Endometrium (tissue), 2 donors: ENCODE measurements around the gene CFAP107.
"Not testable (repeated sequence)": the region's sequence is repeated elsewhere in the genome, so short reads cannot be mapped to it uniquely, and the experiment has no call there.

ENCODE experiments used
- FAIRE-seq: peaks from 2 replicates; lab custom pipeline; 2012; peaks lifted over from hg19 to GRCh38; lab: Jason Lieb, UNC
- donor health status: control.
- donor health status: control.

Gene CFAP107

GRCh38 chr1:12778907-12779306, 32.9 kb downstream of the CFAP107 start:
- FAIRE-seq: no peak

GRCh38 chr1:12781488-12781887, 35.5 kb downstream of the CFAP107 start:
- FAIRE-seq: peak; percentile 8

- not testable (repeated sequence) for FAIRE-seq
Measured at GRCh38 chr1:12783783-12784182, 37.8 kb downstream of the CFAP107 start.

DNA sequence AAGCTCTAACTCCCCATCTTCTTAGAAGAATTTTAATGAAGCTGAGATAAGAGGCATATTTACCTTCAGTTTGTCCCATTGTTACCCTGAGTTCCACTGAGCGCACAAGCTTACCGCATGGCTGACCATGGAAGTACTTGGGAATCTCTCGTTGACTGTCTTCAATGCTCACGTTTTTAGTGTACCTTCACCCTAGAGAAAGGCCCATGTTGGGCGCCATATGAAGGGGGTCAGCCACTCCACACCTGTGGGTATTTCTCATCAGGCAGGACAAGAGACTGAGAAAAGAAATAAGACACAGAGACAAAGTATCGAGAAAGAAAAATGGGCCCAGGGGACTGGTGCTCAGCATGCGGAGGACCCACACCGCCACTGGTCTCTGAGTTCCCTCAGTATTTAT, 38.7 kb downstream of the CFAP107 start:
- FAIRE-seq: not testable (repeated sequence)

- FAIRE-seq: not testable (repeated sequence)
Measured at GRCh38 chr1:12791097-12791496, 45.1 kb downstream of the CFAP107 start, which contains the start of gene PRAMEF1. Gene PRAMEF1 (plus strand): TSS chr1:12791397. CDS start chr1:12793228, 1,831 bp downstream.

- no peak for FAIRE-seq
Measured at GRCh38 chr1:12798911-12799310, 52.9 kb downstream of the CFAP107 start.

GRCh38 chr1:12799730-12800129, 53.7 kb downstream of the CFAP107 start:
- FAIRE-seq: no peak

DNA sequence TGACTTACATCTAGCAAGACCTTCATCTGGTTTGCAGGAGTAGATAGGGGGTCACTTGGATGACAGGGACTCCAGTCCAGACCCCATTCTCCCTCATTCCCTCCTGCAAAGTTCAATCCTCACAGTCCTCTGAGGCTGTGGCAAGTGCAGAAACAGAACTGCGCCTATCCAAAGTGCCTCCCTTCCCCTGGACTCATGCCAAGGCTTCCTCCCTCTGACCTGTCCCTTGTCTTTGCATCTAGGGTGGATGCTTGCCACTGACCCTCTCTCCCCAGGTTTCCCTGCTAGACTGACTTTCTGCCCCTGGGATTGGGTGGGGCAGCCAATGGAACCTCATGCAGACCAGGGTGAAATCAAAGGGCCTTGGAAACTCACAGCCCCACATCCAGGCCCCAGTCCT, 63.9 kb downstream of the CFAP107 start:
- no peak for FAIRE-seq

GRCh38 chr1:12810691-12811408, 64.8 kb downstream of the CFAP107 start:
- FAIRE-seq: no peak

DNA sequence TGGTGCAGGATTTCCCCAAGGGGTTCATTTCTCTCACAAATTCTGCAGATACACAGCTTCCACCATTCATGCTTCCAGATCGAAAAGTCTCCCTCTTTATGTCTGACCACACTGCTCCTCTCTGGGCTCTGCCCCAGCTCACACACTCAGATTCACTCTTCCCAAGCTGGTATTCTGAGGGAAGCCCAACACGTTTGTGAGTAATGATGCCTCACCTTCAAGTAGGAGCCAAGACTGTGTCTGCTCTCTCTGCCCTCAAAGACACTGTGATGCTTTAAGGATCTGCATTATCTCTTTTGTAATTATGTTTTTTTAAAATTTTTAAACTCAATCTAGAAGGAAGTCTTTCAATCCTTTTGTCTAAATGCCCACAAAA, 65.4 kb downstream of the CFAP107 start:
- FAIRE-seq: no peak
